Measurements from ENCODE around the gene LPXN. TPM values are rescaled to one million over a fixed set of nuclear protein-coding genes. Genes with fewer than 3 reads are reported as not detected.

LPXN gene
- total RNA-seq, 1 experiment from 2014 or later: 2.1 TPM

- no peak for TF ChIP-seq ZNF512 (CRISPR knock-in tag; IDR thresholded peaks at IDR 0.05; ENCODE audit: borderline replicate concordance)
- TF ChIP-seq, protein P1, sequence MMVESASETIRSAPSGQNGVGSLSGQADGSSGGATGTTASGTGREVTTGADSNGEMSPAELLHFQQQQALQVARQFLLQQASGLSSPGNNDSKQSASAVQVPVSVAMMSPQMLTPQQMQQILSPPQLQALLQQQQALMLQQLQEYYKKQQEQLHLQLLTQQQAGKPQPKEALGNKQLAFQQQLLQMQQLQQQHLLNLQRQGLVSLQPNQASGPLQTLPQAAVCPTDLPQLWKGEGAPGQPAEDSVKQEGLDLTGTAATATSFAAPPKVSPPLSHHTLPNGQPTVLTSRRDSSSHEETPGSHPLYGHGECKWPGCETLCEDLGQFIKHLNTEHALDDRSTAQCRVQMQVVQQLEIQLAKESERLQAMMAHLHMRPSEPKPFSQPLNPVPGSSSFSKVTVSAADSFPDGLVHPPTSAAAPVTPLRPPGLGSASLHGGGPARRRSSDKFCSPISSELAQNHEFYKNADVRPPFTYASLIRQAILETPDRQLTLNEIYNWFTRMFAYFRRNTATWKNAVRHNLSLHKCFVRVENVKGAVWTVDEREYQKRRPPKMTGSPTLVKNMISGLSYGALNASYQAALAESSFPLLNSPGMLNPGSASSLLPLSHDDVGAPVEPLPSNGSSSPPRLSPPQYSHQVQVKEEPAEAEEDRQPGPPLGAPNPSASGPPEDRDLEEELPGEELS (CRISPR knock-in tag; IDR thresholded peaks at IDR 0.05): no peak
Measured at GRCh38 chr11:58508005-58508404, 67.7 kb downstream of the LPXN start, which contains the start of gene OR5B21 (continued).

DNA sequence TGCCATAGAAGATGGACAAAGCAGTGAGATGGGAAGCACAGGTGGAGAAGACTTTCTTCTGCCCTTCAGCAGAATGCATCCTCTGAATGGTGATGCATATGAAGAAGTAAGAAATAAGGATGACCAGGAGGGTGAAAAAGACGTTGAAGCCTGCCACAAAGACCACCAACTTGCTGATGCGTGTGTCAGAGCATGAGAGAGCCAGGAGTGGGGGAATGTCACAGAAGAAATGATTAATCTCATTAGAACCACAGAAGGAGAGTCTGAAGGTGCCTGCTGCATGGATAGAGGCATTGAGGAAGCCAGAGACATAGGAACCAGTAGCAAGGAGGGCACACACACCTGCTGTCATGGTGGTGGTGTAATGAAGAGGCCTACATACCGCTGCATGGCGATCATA is 68.3 kb downstream of the LPXN start:
- Mint-ChIP-seq H3K4me3 (no peak overlapping the region), H3K27ac (no peak overlapping the region), H3K27me3 (ENCODE audit: low read depth) (no peaks in the 10 kb centered on the region; the same call in 1 of the 2 replicates), H3K36me3 (no peaks in the 10 kb centered on the region), H3K9me3 (no peaks in the 10 kb centered on the region), H3K4me1 (peaks cover 10% of the 10 kb centered on the region)
- CTCF ChIA-PET: interaction anchor here (0.9 kb wide), 1 partner anchor 551 kb away, joined by 3 read pairs; no protein-coding TSS in a partner anchor
- TF ChIP-seq, protein P2, sequence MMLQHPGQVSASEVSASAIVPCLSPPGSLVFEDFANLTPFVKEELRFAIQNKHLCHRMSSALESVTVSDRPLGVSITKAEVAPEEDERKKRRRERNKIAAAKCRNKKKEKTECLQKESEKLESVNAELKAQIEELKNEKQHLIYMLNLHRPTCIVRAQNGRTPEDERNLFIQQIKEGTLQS (CRISPR knock-in tag; conservative IDR thresholded peaks at IDR 0.05): no peak
- TF ChIP-seq JUN (CRISPR knock-in tag; IDR thresholded peaks at IDR 0.05) (no peak), CREB1 (CRISPR knock-in tag; IDR thresholded peaks at IDR 0.05) (no peak), ELF4 (CRISPR knock-in tag; IDR thresholded peaks at IDR 0.05; ENCODE audit: low read depth) (no peak), MXD4 (CRISPR knock-in tag; IDR thresholded peaks at IDR 0.05; ENCODE audit: borderline replicate concordance) (no peak), ZNF317 (CRISPR knock-in tag; IDR thresholded peaks at IDR 0.05; ENCODE audit: borderline replicate concordance, low read depth) (no peak)
- ATAC-seq (no peak), DNase-seq (ENCODE audit: low spot score) (no peak)
- POLR2A ChIA-PET: no interaction called here

- no peak for DNase-seq (ENCODE audit: low spot score)
- Mint-ChIP-seq H3K36me3 (no peaks in the 10 kb centered on the region), H3K9me3 (no peaks in the 10 kb centered on the region), H3K27ac (no peak overlapping the region), H3K4me1 (peaks cover 8% of the 10 kb centered on the region), H3K27me3 (ENCODE audit: low read depth) (no peaks in the 10 kb centered on the region; the same call in 1 of the 2 replicates), H3K4me3 (no peak overlapping the region)
- TF ChIP-seq TCF7 (CRISPR knock-in tag; IDR thresholded peaks at IDR 0.05; ENCODE audit: low read depth): no peak
- no peak for ATAC-seq
- ChIA-PET POLR2A (no interaction called here), CTCF (interaction anchor here (4.3 kb wide), 1 partner anchor 17 kb away, joined by 16 read pairs; no protein-coding TSS in a partner anchor)
Measured at GRCh38 chr11:58506935-58507334, 68.7 kb downstream of the LPXN start.

DNA sequence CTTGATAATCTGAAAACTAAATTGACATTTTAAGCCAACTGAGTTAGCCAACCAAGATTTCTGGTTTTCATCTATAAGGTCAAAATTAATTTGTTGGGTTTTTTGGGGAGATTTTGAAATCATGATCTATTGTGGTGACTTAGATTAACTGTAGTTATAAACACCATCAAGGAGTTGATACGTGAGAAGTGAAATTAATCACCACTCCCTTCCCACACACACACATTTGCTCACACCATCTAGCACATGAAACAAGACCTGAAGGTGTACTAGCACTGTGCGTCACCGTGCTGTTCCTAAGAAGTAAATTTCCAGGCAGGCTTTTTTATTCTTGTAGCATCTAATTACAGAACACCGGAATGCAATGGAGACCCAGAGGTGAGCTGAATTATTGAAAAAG is 69.8 kb downstream of the LPXN start:
- H3K36me3 Mint-ChIP-seq: no peaks in the 10 kb centered on the region
- H3K27me3 Mint-ChIP-seq (ENCODE audit: low read depth): no peaks in the 10 kb centered on the region; the same call in 1 of the 2 replicates
- CTCF ChIA-PET: interaction anchor here (0.6 to 4.3 kb wide), 4 partner anchors 10 to 705 kb away, joined by 3 to 16 read pairs (median 7); no protein-coding TSS in a partner anchor
- DNase-seq (ENCODE audit: low spot score) (no peak), ATAC-seq (no peak)
- no peaks in the 10 kb centered on the region for H3K9me3 Mint-ChIP-seq
- POLR2A ChIA-PET: interaction anchor here (0.6 kb wide), 1 partner anchor 909 kb away, joined by 3 read pairs; no protein-coding TSS in a partner anchor
- TF ChIP-seq, protein P3, sequence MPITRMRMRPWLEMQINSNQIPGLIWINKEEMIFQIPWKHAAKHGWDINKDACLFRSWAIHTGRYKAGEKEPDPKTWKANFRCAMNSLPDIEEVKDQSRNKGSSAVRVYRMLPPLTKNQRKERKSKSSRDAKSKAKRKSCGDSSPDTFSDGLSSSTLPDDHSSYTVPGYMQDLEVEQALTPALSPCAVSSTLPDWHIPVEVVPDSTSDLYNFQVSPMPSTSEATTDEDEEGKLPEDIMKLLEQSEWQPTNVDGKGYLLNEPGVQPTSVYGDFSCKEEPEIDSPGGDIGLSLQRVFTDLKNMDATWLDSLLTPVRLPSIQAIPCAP (CRISPR knock-in tag; IDR thresholded peaks at IDR 0.05): no peak
- no peak for TF ChIP-seq RORB (CRISPR knock-in tag; IDR thresholded peaks at IDR 0.05)
- no peak for TF ChIP-seq NFE2L1 (CRISPR knock-in tag; IDR thresholded peaks at IDR 0.05)
- no peak for TF ChIP-seq CDX4 (CRISPR knock-in tag; IDR thresholded peaks at IDR 0.05; ENCODE audit: borderline replicate concordance)
- TF ChIP-seq ZNF671 (CRISPR knock-in tag; IDR thresholded peaks at IDR 0.05): no peak
- TF ChIP-seq, protein P4, sequence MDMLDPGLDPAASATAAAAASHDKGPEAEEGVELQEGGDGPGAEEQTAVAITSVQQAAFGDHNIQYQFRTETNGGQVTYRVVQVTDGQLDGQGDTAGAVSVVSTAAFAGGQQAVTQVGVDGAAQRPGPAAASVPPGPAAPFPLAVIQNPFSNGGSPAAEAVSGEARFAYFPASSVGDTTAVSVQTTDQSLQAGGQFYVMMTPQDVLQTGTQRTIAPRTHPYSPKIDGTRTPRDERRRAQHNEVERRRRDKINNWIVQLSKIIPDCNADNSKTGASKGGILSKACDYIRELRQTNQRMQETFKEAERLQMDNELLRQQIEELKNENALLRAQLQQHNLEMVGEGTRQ (CRISPR knock-in tag; IDR thresholded peaks at IDR 0.05): no peak
- TF ChIP-seq, protein P2 (CRISPR knock-in tag; conservative IDR thresholded peaks at IDR 0.05): no peak
- no peak for TF ChIP-seq KAT7 (CRISPR knock-in tag; IDR thresholded peaks at IDR 0.05; ENCODE audit: borderline replicate concordance)
- TF ChIP-seq GRHL2 (CRISPR knock-in tag; IDR thresholded peaks at IDR 0.05; ENCODE audit: insufficient replicate concordance, severe bottlenecking): no peak
- TF ChIP-seq CBFB (CRISPR knock-in tag; IDR thresholded peaks at IDR 0.05; ENCODE audit: low read depth): no peak
- no peak for TF ChIP-seq TEAD1 (CRISPR knock-in tag; IDR thresholded peaks at IDR 0.05)
- no peak overlapping the region for H3K27ac Mint-ChIP-seq
- H3K4me3 Mint-ChIP-seq: no peak overlapping the region
- peaks cover 4% of the 10 kb centered on the region; the same call in 1 of the 2 replicates for H3K4me1 Mint-ChIP-seq
